ENCODE results near the gene PRR3. TPM values are rescaled to one million over a fixed set of nuclear protein-coding genes. Genes with fewer than 3 reads are reported as not detected.
A peak's percentile ranks its signal among the peaks of the same experiment; 100 is the strongest.
"Not testable (repeated sequence)": the region's sequence is repeated elsewhere in the genome, so short reads cannot be mapped to it uniquely, and the experiment has no call there.

PRR3 gene
- 10 to 100 TPM; 33.4 to 42.7 (median 36.8) TPM for polyA plus RNA-seq (ENCODE audit: insufficient read depth in 1 of 5, insufficient read length in 5 of 5, low replicate concordance in 1 of 5)
- long read RNA-seq, donor 1, partial matches to known transcripts: 0 of 7 reads
- long read RNA-seq, donor 1, other reads (novel, unspliced or antisense): 0 of 7 reads
- long read RNA-seq, donor 2, partial matches to known transcripts: 0 of 3 reads
- long read RNA-seq, donor 2, other reads (novel, unspliced or antisense): 0 of 3 reads
- long read RNA-seq, donor 3, partial matches to known transcripts: 5 of 14 reads
- long read RNA-seq, donor 3, other reads (novel, unspliced or antisense): 0 of 14 reads
- long read RNA-seq, donor 4, partial matches to known transcripts: 0 of 4 reads
- long read RNA-seq, donor 4, other reads (novel, unspliced or antisense): 0 of 4 reads
- long read RNA-seq, donor 5, partial matches to known transcripts: 0 of 10 reads
- long read RNA-seq, donor 5, other reads (novel, unspliced or antisense): 0 of 10 reads
- long read RNA-seq, donor 6, partial matches to known transcripts: 0 of 10 reads
- long read RNA-seq, donor 6, other reads (novel, unspliced or antisense): 0 of 10 reads
- long read RNA-seq, donor 7, partial matches to known transcripts: 0 of 6 reads
- long read RNA-seq, donor 7, other reads (novel, unspliced or antisense): 0 of 6 reads
- long read RNA-seq, donor 8, partial matches to known transcripts: 0 of 1 reads
- long read RNA-seq, donor 8, other reads (novel, unspliced or antisense): 0 of 1 reads

- DNase-seq: peak; percentile 93 to 94
Observed at GRCh38 chr6:30556906-30557682, at the start of gene PRR3. Gene PRR3, plus strand, starts transcription at chr6:30557295. Its CDS starts 50 bp downstream, at chr6:30557345.

- DNase-seq: no peak
Observed at GRCh38 chr6:30507849-30508827, 49.0 kb upstream of the PRR3 start.

- DNase-seq: no peak
Observed at GRCh38 chr6:30508890-30509736, 48.0 kb upstream of the PRR3 start.

GRCh38 chr6:30510419-30511168 is 46.5 kb upstream of the PRR3 start:
- DNase-seq: no peak

GRCh38 chr6:30511169-30511546 is 45.9 kb upstream of the PRR3 start:
- DNase-seq: no peak

GRCh38 chr6:30513451-30513850 is 43.6 kb upstream of the PRR3 start:
- no peak for DNase-seq

- no peak for DNase-seq
Observed at GRCh38 chr6:30515106-30515505, 42.0 kb upstream of the PRR3 start.

GRCh38 chr6:30515944-30516753 is 40.9 kb upstream of the PRR3 start:
- DNase-seq: peak; percentile 86 to 87

GRCh38 chr6:30516754-30517076 is 40.4 kb upstream of the PRR3 start:
- DNase-seq: not testable (repeated sequence)

- DNase-seq: not testable (repeated sequence)
Observed at GRCh38 chr6:30517767-30518504, 39.2 kb upstream of the PRR3 start.

- not testable (repeated sequence) for DNase-seq
Observed at GRCh38 chr6:30518505-30519145, 38.5 kb upstream of the PRR3 start.

GRCh38 chr6:30520522-30520921 is 36.6 kb upstream of the PRR3 start:
- DNase-seq: no peak

GRCh38 chr6:30521082-30521481 is 36.0 kb upstream of the PRR3 start:
- DNase-seq: not testable (repeated sequence)

- not testable (repeated sequence) for DNase-seq
Observed at GRCh38 chr6:30521952-30522351, 35.1 kb upstream of the PRR3 start.

- DNase-seq: not testable (repeated sequence)
Observed at GRCh38 chr6:30526444-30526843, 30.7 kb upstream of the PRR3 start.

- DNase-seq: not testable (repeated sequence)
Observed at GRCh38 chr6:30529349-30529875, 27.7 kb upstream of the PRR3 start.

- no peak for DNase-seq
Observed at GRCh38 chr6:30530014-30530413, 27.1 kb upstream of the PRR3 start.

Data from right lung (tissue), 10 donors.